ENCODE measurements around the gene SRSF1. TPM values are rescaled to one million over a fixed set of nuclear protein-coding genes. Genes with fewer than 3 reads are reported as not detected.

The SRSF1 gene
- total RNA-seq, 1 donor from 2014 or later, result 227 TPM

DNA sequence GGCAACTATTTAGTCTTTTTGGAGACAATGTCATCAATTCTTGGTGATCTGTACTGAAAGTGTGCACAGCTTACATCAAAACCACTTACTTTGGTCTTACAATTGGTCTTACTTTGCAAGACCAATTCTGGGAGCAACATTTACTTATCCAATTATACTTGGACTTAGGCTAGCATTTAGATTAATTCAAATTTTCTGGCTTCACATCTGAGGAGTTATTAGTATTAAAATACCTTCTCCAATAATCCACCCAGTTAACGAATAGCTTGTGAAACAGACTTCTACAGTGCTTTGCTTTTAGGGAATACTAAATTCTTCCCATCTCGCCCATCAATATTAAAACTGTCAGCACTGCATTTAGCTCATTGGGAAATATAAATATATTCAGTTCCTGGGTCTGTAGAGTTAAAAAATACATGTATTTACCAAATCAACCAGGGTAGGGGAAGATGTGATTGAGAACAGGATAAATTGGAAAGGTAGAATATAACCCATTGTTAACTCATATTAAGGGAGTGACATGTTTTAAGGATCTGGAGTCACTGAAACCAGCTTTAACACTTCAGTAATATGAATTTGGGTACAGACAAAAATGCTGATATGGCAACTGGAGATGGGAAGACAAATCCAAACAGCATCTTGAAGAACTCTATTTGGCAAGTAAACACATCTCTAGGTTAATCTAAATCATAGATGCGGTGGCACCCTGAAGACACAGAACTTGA lies 9.8 kb downstream of the SRSF1 start:
- Mint-ChIP-seq H3K27me3 (ENCODE audit: unreplicated experiment) (no peaks in the 10 kb centered on the region), H3K27ac (ENCODE audit: unreplicated experiment) (peak overlapping the region; percentile 18), H3K4me1 (ENCODE audit: low read depth, unreplicated experiment) (peaks cover 17% of the 10 kb centered on the region), H3K9me3 (ENCODE audit: unreplicated experiment) (peaks cover 2% of the 10 kb centered on the region), H3K4me3 (ENCODE audit: unreplicated experiment) (no peak overlapping the region), H3K36me3 (ENCODE audit: unreplicated experiment) (no peaks in the 10 kb centered on the region)
- DNase-seq, result no peak
- TF ChIP-seq, protein P1, sequence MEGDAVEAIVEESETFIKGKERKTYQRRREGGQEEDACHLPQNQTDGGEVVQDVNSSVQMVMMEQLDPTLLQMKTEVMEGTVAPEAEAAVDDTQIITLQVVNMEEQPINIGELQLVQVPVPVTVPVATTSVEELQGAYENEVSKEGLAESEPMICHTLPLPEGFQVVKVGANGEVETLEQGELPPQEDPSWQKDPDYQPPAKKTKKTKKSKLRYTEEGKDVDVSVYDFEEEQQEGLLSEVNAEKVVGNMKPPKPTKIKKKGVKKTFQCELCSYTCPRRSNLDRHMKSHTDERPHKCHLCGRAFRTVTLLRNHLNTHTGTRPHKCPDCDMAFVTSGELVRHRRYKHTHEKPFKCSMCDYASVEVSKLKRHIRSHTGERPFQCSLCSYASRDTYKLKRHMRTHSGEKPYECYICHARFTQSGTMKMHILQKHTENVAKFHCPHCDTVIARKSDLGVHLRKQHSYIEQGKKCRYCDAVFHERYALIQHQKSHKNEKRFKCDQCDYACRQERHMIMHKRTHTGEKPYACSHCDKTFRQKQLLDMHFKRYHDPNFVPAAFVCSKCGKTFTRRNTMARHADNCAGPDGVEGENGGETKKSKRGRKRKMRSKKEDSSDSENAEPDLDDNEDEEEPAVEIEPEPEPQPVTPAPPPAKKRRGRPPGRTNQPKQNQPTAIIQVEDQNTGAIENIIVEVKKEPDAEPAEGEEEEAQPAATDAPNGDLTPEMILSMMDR (IDR thresholded peaks at IDR 0.05; ENCODE audit: partially characterized antibody, unreplicated experiment), result no peak

DNA sequence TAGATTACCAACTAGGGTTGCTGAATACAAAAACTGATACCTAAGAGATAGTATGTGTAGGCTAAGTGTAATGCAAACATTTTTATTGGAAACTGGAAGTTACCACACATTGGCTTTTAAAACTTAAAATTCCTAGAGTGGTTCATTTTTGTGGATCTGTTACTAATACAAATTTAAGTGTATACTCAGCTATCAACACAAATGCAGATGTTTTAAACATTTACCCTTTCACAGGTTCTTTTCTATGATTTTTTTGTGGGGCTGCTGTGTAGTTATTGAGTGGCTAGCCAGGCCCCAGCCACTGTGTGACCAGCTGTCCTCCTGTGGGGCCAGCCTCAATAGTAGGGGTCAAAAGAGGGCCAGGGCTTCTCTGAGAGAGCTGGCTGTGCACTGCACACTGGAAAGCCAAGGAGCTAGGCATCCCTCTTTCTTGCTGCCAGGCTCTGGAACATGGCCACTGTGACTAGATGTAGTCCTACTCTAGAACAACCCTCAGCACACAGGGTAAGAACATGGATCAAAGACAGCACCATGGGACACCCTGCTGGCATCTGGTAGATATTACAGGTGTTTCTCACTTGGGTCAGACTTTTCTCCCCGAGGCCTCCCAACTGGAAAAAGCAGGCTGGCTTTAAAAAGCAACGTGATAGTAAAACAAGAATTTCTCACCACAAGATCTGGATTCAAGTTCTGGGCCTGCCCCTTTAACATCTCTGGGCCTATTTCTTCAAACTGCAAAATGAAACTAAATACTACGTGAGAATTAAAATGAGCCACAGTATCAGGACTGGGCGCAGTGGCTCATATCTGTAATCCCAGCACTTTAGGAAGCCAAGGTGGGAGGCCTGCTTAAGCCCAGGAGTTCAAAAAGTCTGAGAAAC lies 11.7 kb downstream of the SRSF1 start:
- Mint-ChIP-seq H3K4me1 (ENCODE audit: low read depth, unreplicated experiment) (peaks cover 18% of the 10 kb centered on the region), H3K27me3 (ENCODE audit: unreplicated experiment) (no peaks in the 10 kb centered on the region), H3K36me3 (ENCODE audit: unreplicated experiment) (no peaks in the 10 kb centered on the region), H3K27ac (ENCODE audit: unreplicated experiment) (no peak overlapping the region), H3K9me3 (ENCODE audit: unreplicated experiment) (peaks cover 2% of the 10 kb centered on the region), H3K4me3 (ENCODE audit: unreplicated experiment) (no peak overlapping the region)
- TF ChIP-seq, protein P1 (IDR thresholded peaks at IDR 0.05; ENCODE audit: partially characterized antibody, unreplicated experiment), result peak; percentile 79
- DNase-seq, result peak; percentile 50

- peaks cover 23% of the 10 kb centered on the region for H3K4me1 Mint-ChIP-seq (ENCODE audit: low read depth, unreplicated experiment)
- no peak overlapping the region for H3K4me3 Mint-ChIP-seq (ENCODE audit: unreplicated experiment)
- TF ChIP-seq, protein P1 (IDR thresholded peaks at IDR 0.05; ENCODE audit: partially characterized antibody, unreplicated experiment), result no peak
- peaks cover 2% of the 10 kb centered on the region for H3K9me3 Mint-ChIP-seq (ENCODE audit: unreplicated experiment)
- H3K36me3 Mint-ChIP-seq (ENCODE audit: unreplicated experiment), result no peaks in the 10 kb centered on the region
- no peak overlapping the region for H3K27ac Mint-ChIP-seq (ENCODE audit: unreplicated experiment)
- DNase-seq, result no peak
- H3K27me3 Mint-ChIP-seq (ENCODE audit: unreplicated experiment), result no peaks in the 10 kb centered on the region
These were observed 12.6 kb downstream of the SRSF1 start for GRCh38 chr17:57994436-57994835.

DNA sequence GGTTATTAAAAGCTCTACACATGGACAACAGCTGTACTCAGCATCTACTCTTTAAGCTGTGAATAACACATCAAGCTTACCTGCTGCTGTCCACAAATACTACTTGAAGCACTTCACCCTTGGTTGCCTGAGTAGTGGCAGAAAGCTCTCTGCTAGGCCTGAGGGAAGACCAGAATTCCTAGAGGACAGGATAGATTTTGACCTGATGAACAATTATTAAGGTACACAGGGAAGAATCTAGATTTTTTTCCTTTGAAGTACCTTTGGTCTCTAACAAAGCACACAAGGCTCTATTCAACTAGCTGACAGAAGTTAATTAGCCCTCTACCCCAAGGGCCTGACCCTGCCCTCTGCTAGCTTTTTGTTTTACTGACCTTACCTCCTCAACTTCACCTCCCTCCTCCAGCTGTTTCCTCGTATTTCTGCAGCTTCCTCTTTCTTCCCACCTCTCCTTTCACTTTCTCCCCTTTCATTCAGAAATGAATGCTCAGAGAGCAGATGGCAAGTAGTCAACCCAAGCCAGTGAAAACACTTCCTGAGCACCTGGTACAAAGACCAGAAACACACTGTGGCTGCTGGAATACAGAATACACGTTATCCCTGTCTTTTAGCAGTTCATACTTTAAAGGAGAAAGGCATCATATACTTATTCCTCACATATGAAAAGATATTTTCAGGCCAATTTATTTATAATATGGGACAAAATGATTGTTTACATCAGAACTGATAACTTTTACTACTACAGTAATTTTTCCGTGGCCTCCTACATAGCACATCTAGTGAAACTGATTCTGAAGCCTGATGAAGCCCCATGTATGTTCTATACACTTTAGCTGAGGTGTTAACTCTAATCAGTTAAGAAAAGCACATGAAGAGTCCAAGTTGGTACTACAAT lies 13.3 kb downstream of the SRSF1 start:
- peak overlapping the region; percentile 60 for H3K4me3 Mint-ChIP-seq (ENCODE audit: unreplicated experiment)
- no peak for DNase-seq
- H3K36me3 Mint-ChIP-seq (ENCODE audit: unreplicated experiment), result no peaks in the 10 kb centered on the region
- H3K9me3 Mint-ChIP-seq (ENCODE audit: unreplicated experiment), result peaks cover 5% of the 10 kb centered on the region
- peaks cover 31% of the 10 kb centered on the region for H3K4me1 Mint-ChIP-seq (ENCODE audit: low read depth, unreplicated experiment)
- TF ChIP-seq, protein P1 (IDR thresholded peaks at IDR 0.05; ENCODE audit: partially characterized antibody, unreplicated experiment), result no peak
- peak overlapping the region; percentile 71 for H3K27ac Mint-ChIP-seq (ENCODE audit: unreplicated experiment)
- H3K27me3 Mint-ChIP-seq (ENCODE audit: unreplicated experiment), result peaks cover 2% of the 10 kb centered on the region

All from glutamatergic neuron (in vitro differentiated cells).